Measurements from ENCODE around the gene KMT2D.
A peak's percentile ranks its signal among the peaks of the same experiment; 100 is the strongest.

The KMT2D gene

DNA sequence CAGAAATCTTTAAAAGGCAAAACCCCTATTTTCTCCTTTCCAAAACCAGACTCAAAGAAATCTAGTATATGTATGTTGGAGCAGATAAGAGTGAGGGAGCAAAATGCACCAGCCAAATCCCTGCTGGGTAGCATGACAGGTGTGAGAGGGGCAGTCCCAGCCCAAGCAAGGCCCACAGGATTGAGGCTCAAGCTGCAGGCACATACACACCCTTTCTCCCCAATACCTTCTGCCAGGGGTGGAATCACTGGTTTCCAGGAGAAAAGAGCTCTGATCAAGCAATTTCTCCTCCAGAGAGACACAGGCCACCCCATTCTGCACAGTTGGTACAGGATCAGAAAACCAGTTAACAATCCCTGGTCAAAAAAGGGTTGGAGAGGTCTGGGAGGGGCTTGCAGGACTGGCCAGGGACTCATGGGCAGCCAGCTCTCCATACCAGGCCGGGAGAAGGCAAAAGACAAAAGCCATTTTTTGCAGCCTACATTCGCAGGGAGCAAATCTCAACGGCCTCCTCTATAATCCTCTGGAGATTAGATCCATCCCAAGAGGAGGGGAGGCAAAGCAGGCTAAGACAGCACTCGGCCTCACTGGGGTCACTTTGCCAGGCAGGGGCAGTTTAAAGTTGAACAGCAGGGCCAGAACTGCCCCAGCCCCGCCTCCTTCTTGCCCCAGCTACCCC lies 2.1 kb downstream of the KMT2D start:
- H3K4me3 ChIP-seq (ENCODE audit: low read depth, low read length) = peak overlapping the region; percentile 93
- TF ChIP-seq, protein P1, sequence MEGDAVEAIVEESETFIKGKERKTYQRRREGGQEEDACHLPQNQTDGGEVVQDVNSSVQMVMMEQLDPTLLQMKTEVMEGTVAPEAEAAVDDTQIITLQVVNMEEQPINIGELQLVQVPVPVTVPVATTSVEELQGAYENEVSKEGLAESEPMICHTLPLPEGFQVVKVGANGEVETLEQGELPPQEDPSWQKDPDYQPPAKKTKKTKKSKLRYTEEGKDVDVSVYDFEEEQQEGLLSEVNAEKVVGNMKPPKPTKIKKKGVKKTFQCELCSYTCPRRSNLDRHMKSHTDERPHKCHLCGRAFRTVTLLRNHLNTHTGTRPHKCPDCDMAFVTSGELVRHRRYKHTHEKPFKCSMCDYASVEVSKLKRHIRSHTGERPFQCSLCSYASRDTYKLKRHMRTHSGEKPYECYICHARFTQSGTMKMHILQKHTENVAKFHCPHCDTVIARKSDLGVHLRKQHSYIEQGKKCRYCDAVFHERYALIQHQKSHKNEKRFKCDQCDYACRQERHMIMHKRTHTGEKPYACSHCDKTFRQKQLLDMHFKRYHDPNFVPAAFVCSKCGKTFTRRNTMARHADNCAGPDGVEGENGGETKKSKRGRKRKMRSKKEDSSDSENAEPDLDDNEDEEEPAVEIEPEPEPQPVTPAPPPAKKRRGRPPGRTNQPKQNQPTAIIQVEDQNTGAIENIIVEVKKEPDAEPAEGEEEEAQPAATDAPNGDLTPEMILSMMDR (conservative IDR thresholded peaks at IDR 0.05; ENCODE audit: low read depth, low read length) = no peak
- no peak for DNase-seq (ENCODE audit: low read depth)

DNA sequence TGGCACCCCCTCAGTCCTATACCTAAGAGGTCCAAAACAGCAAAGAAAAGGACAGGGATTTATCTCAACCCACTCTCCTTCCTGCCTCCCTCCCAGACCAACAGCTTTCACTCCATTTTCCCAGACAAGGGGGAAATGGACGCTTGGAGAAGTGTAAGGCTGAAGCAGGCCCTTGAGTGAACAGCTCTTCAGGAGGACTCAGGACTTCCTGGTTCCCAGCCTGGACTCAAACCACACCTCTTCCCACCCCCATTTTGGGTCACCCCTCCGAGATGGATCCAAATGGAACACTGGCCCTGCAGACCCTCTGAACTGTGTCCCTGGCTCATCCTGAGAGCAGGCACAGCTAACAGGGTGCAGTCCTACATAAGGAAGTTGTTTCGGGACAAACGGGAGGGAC lies 2.7 kb downstream of the KMT2D start:
- TF ChIP-seq, protein P1 (conservative IDR thresholded peaks at IDR 0.05; ENCODE audit: low read depth, low read length) = no peak
- DNase-seq (ENCODE audit: low read depth) = no peak
- peak overlapping the region; percentile 93 for H3K4me3 ChIP-seq (ENCODE audit: low read depth, low read length)

DNA sequence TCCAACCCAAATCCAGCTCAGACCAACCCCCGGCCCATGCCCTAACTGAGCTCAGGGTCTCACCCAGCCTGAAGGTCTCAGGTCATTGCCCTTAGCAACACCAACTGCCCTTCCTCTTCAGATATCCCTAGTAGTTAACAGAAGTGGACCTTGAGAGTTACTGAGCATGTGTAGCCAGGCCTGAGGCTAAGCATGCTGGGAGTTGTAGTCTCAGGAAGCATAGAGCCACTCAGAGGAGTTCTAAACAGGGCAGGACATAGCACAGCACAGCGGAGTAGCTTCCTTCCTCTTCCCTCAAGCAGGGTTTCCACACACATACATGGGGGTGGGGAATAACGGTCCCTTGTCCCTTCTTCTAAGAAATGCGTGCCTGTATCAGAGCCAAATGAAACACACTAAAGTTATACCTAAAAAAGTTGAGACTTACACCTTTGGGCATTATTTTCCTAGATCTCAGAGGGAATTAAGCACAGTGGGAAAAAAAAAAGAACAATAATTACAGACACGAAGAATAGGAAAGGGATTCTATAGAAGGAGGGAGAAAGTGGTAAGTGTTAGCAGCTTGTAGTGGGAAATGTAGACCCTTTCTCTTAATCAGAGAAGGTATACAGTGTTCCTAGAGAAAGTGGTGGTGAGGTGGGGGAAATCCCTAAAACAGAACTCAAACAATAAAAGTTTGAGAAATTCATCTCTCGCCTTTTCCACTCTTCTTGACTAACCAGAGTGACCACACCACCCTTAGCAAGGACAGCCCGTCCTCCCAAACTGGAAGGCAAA lies 4.4 kb downstream of the KMT2D start:
- peak; percentile 91 for DNase-seq (ENCODE audit: low read depth)
- TF ChIP-seq, protein P1 (conservative IDR thresholded peaks at IDR 0.05; ENCODE audit: low read depth, low read length) = no peak

DNA sequence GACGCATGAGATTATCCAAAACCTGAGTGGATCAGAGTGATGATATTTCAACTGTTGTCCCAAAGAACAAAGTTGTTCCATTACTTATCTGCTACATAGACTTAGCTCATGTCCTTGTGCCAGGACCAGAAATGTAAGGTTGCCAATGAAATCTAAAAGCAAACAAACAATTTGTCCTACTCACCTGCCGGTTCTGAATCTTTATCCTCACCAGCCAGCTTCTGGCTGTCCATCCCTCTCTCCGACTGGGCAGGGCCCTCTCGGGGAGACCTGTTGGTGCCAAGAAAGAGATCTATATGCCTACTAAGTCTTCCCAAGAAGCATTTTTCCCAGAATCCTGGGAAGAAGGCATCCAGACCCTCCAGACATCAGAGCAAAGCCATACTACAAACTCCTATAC lies 5.5 kb downstream of the KMT2D start:
- TF ChIP-seq, protein P1 (conservative IDR thresholded peaks at IDR 0.05; ENCODE audit: low read depth, low read length) = no peak
- H3K4me3 ChIP-seq (ENCODE audit: low read depth, low read length) = no peak overlapping the region
- no peak for DNase-seq (ENCODE audit: low read depth)

More for the DNA sequence above, 4.4 kb downstream of the KMT2D start:
- peak overlapping the region; percentile 34 for H3K4me3 ChIP-seq (ENCODE audit: low read depth, low read length)

DNA sequence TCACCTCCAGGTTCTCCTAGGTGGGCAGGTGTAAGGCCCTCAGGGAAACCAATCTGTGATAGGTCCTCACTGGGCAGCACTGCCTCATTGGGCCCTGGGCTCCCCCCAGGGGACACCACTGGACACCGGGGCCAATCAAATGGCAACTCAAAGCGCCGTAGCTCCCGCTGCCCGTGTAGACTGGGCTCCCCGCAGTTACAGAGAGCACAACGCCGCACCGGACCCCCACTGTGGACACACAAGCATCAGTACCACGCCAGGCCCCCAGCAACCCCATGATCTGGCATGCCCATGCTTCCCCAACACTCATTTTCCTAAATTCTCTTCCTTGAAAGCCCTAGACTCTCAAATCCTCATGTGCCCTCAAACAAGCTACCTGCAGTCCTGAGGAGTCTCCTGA lies 6.1 kb downstream of the KMT2D start:
- no peak for DNase-seq (ENCODE audit: low read depth)
- TF ChIP-seq, protein P1 (conservative IDR thresholded peaks at IDR 0.05; ENCODE audit: low read depth, low read length) = no peak
- H3K4me3 ChIP-seq (ENCODE audit: low read depth, low read length) = no peak overlapping the region

DNA sequence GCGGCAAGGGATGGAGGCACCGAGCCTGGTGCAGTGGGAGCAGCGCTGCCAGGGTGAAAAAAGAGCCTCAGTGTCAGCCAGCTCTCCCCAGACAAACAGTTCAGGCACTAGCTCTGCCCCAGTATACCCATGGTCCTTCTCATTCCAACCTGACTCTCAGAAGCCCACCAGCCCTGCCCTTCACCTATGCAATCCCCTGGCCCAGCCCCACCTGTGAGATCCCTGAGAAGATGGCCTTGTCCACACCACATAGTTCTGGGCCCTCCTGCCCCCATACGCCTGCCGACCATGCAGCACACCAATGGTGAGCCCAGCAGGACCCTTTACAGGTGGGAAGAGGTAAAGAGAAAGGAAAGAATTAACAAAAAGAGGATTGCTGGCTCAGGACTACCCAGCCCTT lies 6.5 kb downstream of the KMT2D start:
- no peak for DNase-seq (ENCODE audit: low read depth)
- TF ChIP-seq, protein P1 (conservative IDR thresholded peaks at IDR 0.05; ENCODE audit: low read depth, low read length) = no peak
- no peak overlapping the region for H3K4me3 ChIP-seq (ENCODE audit: low read depth, low read length)
